Nephron progenitor cell (in vitro differentiated cells): ENCODE results near the gene RANBP6.

Source experiments
- DNase-seq: peaks from one replicate; pipeline ENCODE4 v3.0.0; 2021
- H3K27ac Mint-ChIP-seq: 2 replicates; pipeline ENCODE4 v1.8.0; 2021; ENCODE audit warnings: mild to moderate bottlenecking, moderate library complexity, mixed read lengths
- H3K27me3 Mint-ChIP-seq: 2 replicates; pipeline ENCODE4 v1.8.0; 2021; ENCODE audit warnings: mild to moderate bottlenecking, low read depth, mixed read lengths; ENCODE audit not compliant: poor library complexity
- H3K36me3 Mint-ChIP-seq: 2 replicates; pipeline ENCODE4 v1.8.0; 2021; ENCODE audit warnings: low read depth, mixed read lengths
- H3K4me1 Mint-ChIP-seq: 2 replicates; pipeline ENCODE4 v1.8.0; 2021; ENCODE audit warnings: mixed read lengths
- H3K4me3 Mint-ChIP-seq: 2 replicates; pipeline ENCODE4 v1.8.0; 2021; ENCODE audit warnings: mild to moderate bottlenecking, moderate library complexity, mixed read lengths
- H3K9me3 Mint-ChIP-seq: 2 replicates; pipeline ENCODE4 v1.8.0; 2021; ENCODE audit warnings: mild to moderate bottlenecking, moderate library complexity, mixed read lengths
- CTCF ChIP-seq: fragments of 200-600 bp; sonication (generic); IDR thresholded peaks from 2 replicates; pipeline ENCODE4 v1.5.0; 2021; ENCODE audit warnings: antibody characterized with exemption

Gene RANBP6

GRCh38 chr9:5976674-5977397 lies 38.6 kb downstream of the RANBP6 start:
- H3K36me3 Mint-ChIP-seq, result peaks cover 51% of the 10 kb centered on the region
- H3K27me3 Mint-ChIP-seq, result no peaks in the 10 kb centered on the region
- no peak overlapping the region for H3K27ac Mint-ChIP-seq
- no peak overlapping the region for H3K4me3 Mint-ChIP-seq
- peaks cover 18% of the 10 kb centered on the region for H3K9me3 Mint-ChIP-seq
- no peak for DNase-seq
- TF ChIP-seq CTCF, result no peak
- no peaks in the 10 kb centered on the region for H3K4me1 Mint-ChIP-seq

GRCh38 chr9:5971740-5972139 lies 43.7 kb downstream of the RANBP6 start:
- H3K27ac Mint-ChIP-seq, result no peak overlapping the region
- no peaks in the 10 kb centered on the region for H3K27me3 Mint-ChIP-seq
- no peak overlapping the region for H3K4me3 Mint-ChIP-seq
- H3K9me3 Mint-ChIP-seq, result peaks cover 18% of the 10 kb centered on the region
- H3K4me1 Mint-ChIP-seq, result no peaks in the 10 kb centered on the region
- no peak for DNase-seq
- H3K36me3 Mint-ChIP-seq, result peaks cover 69% of the 10 kb centered on the region
- TF ChIP-seq CTCF, result no peak
